ENCODE measurements around the gene SRR.

DNA sequence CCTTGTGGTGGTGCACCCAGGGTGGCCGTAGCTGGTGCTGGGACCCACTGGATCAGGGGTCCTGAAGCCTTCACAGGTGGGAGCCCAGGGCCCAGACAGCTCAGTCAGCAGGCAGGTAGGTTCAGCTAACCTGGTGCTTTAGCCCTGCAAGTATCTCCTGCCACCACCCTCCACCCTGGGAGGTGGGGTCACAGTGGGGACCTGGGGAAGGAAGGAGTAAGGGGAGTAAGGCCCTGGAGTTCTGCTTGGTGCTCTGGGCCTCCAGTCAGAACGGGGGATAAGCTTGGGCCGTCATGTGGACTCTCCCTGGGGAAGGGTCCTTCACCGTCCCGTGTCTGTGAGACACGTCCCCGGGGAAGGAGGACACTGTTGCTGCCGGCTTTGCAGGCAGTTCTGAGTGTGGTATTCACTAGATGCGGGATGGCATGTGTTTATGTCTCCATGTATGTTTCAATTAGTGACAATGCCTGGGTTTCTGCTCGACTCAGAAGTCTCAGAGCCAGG lies 54.2 kb downstream of the SRR start:
- TF ChIP-seq, protein P1, sequence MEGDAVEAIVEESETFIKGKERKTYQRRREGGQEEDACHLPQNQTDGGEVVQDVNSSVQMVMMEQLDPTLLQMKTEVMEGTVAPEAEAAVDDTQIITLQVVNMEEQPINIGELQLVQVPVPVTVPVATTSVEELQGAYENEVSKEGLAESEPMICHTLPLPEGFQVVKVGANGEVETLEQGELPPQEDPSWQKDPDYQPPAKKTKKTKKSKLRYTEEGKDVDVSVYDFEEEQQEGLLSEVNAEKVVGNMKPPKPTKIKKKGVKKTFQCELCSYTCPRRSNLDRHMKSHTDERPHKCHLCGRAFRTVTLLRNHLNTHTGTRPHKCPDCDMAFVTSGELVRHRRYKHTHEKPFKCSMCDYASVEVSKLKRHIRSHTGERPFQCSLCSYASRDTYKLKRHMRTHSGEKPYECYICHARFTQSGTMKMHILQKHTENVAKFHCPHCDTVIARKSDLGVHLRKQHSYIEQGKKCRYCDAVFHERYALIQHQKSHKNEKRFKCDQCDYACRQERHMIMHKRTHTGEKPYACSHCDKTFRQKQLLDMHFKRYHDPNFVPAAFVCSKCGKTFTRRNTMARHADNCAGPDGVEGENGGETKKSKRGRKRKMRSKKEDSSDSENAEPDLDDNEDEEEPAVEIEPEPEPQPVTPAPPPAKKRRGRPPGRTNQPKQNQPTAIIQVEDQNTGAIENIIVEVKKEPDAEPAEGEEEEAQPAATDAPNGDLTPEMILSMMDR (IDR thresholded peaks at IDR 0.05; ENCODE audit: low read length) = no peak
- TF ChIP-seq EZH2 (optimal IDR thresholded peaks at IDR 0.05; ENCODE audit: low read depth, low read length) = no peak
- TF ChIP-seq EZH2phosphoT487 (IDR thresholded peaks at IDR 0.05; ENCODE audit: low read length) = no peak

Measured in MM.1S (cell line).